ENCODE results near the gene VCPKMT.

Gene VCPKMT

GRCh38 chr14:50088731-50089130 lies 27.6 kb downstream of the VCPKMT start:
- TF ChIP-seq CTCF (conservative IDR thresholded peaks at IDR 0.05; ENCODE audit: low read length) (no peak), EZH2phosphoT487 (IDR thresholded peaks at IDR 0.05; ENCODE audit: borderline replicate concordance) (no peak)

GRCh38 chr14:50088117-50088515 lies 28.3 kb downstream of the VCPKMT start:
- Histone ChIP-seq H4K20me1 (ENCODE audit: insufficient read depth, low read length, poor library complexity, severe bottlenecking) (no peaks in the 10 kb centered on the region), H3K79me2 (ENCODE audit: insufficient read depth, low read length) (no peaks in the 10 kb centered on the region), H3K4me3 (ENCODE audit: low read length, poor library complexity, severe bottlenecking) (no peak overlapping the region), H3K9me3 (ENCODE audit: insufficient read depth, low read depth, low read length) (no peaks in the 10 kb centered on the region), H3K36me3 (ENCODE audit: insufficient read depth, low read length) (no peaks in the 10 kb centered on the region), H3K9ac (ENCODE audit: low read depth, low read length, poor library complexity, severe bottlenecking) (no peak overlapping the region), H2AFZ (ENCODE audit: low read length) (no peak overlapping the region), H3F3A (ENCODE audit: low read depth) (no peaks in the 10 kb centered on the region), H3K4me2 (ENCODE audit: low read depth, low read length, poor library complexity, severe bottlenecking) (no peak overlapping the region), H3K27me3 (ENCODE audit: insufficient read depth, low read length, poor library complexity, severe bottlenecking) (no peaks in the 10 kb centered on the region), H3K4me1 (ENCODE audit: insufficient read depth, low read length, poor library complexity, severe bottlenecking) (peaks cover 8% of the 10 kb centered on the region), H3K9me2 (replicated peaks; ENCODE audit: low read depth, low read length) (no peaks in the 10 kb centered on the region)
- TF ChIP-seq EZH2phosphoT487 (IDR thresholded peaks at IDR 0.05; ENCODE audit: borderline replicate concordance) (no peak), CTCF (conservative IDR thresholded peaks at IDR 0.05; ENCODE audit: low read length) (no peak)

More at GRCh38 chr14:50088731-50089130, 27.6 kb downstream of the VCPKMT start:
- Histone ChIP-seq H3K4me3 (ENCODE audit: low read length, poor library complexity, severe bottlenecking) (no peak overlapping the region), H3K9ac (ENCODE audit: low read depth, low read length, poor library complexity, severe bottlenecking) (no peak overlapping the region), H2AFZ (ENCODE audit: low read length) (no peak overlapping the region), H3K4me2 (ENCODE audit: low read depth, low read length, poor library complexity, severe bottlenecking) (no peak overlapping the region), H4K20me1 (ENCODE audit: insufficient read depth, low read length, poor library complexity, severe bottlenecking) (no peaks in the 10 kb centered on the region), H3K79me2 (ENCODE audit: insufficient read depth, low read length) (no peaks in the 10 kb centered on the region), H3K27me3 (ENCODE audit: insufficient read depth, low read length, poor library complexity, severe bottlenecking) (no peaks in the 10 kb centered on the region), H3F3A (ENCODE audit: low read depth) (no peaks in the 10 kb centered on the region), H3K9me2 (replicated peaks; ENCODE audit: low read depth, low read length) (no peaks in the 10 kb centered on the region), H3K36me3 (ENCODE audit: insufficient read depth, low read length) (no peaks in the 10 kb centered on the region), H3K4me1 (ENCODE audit: insufficient read depth, low read length, poor library complexity, severe bottlenecking) (peaks cover 8% of the 10 kb centered on the region), H3K9me3 (ENCODE audit: insufficient read depth, low read depth, low read length) (no peaks in the 10 kb centered on the region)

DNA sequence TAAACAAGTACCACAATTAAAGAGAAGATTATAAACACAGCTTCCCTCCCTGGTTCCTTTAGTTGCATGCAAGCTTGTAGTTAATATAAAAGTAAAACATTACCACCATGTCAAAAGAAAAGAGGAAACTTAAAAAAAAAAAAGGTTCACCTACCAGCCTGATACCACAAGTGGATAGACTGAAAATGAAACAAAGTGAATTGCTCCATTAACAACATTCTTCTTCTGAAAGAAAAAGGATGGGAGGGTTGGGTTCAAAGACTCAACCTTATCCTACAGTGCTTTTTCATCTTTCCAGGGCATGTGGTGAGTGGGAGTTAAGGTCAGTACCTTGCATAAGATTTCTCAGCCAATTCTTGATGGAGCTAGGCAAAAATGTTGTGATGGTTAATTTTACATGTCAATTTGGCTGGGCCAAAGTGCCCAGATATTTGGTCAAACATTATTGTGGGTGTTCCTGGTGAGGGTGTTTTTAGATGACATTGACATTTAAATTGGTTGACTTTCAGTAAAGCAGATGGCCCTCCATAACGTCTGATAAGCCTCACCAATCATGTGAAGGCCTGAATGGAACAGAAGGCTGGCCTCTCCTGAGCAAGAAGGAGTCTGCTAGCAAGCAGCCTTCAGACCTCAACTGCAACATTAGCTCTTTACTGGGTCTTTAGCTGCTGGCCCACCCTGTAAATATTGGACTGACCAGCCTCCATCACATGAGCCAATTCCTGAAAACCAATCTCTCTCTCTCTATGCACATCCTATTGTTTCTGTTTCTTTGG lies 28.8 kb downstream of the VCPKMT start:
- H3K9me2 ChIP-seq (replicated peaks; ENCODE audit: low read depth, low read length) = no peaks in the 10 kb centered on the region
- no peaks in the 10 kb centered on the region for H4K20me1 ChIP-seq (ENCODE audit: insufficient read depth, low read length, poor library complexity, severe bottlenecking)
- peak overlapping the region; percentile 10 for H3K4me2 ChIP-seq (ENCODE audit: low read depth, low read length, poor library complexity, severe bottlenecking)
- H3K9ac ChIP-seq (ENCODE audit: low read depth, low read length, poor library complexity, severe bottlenecking) = no peak overlapping the region
- H3F3A ChIP-seq (ENCODE audit: low read depth) = no peaks in the 10 kb centered on the region
- no peaks in the 10 kb centered on the region for H3K79me2 ChIP-seq (ENCODE audit: insufficient read depth, low read length)
- H3K4me3 ChIP-seq (ENCODE audit: low read length, poor library complexity, severe bottlenecking) = no peak overlapping the region
- TF ChIP-seq EZH2phosphoT487 (IDR thresholded peaks at IDR 0.05; ENCODE audit: borderline replicate concordance) = no peak
- no peaks in the 10 kb centered on the region for H3K27me3 ChIP-seq (ENCODE audit: insufficient read depth, low read length, poor library complexity, severe bottlenecking)
- no peaks in the 10 kb centered on the region for H3K36me3 ChIP-seq (ENCODE audit: insufficient read depth, low read length)
- peaks cover 8% of the 10 kb centered on the region for H3K4me1 ChIP-seq (ENCODE audit: insufficient read depth, low read length, poor library complexity, severe bottlenecking)
- no peaks in the 10 kb centered on the region for H3K9me3 ChIP-seq (ENCODE audit: insufficient read depth, low read depth, low read length)
- no peak overlapping the region for H2AFZ ChIP-seq (ENCODE audit: low read length)

- Histone ChIP-seq H3K4me1 (ENCODE audit: insufficient read depth, low read length, poor library complexity, severe bottlenecking) (peaks cover 8% of the 10 kb centered on the region), H3K36me3 (ENCODE audit: insufficient read depth, low read length) (no peaks in the 10 kb centered on the region), H3K9ac (ENCODE audit: low read depth, low read length, poor library complexity, severe bottlenecking) (no peak overlapping the region), H4K20me1 (ENCODE audit: insufficient read depth, low read length, poor library complexity, severe bottlenecking) (no peaks in the 10 kb centered on the region), H2AFZ (ENCODE audit: low read length) (no peak overlapping the region), H3F3A (ENCODE audit: low read depth) (no peaks in the 10 kb centered on the region), H3K4me2 (ENCODE audit: low read depth, low read length, poor library complexity, severe bottlenecking) (no peak overlapping the region), H3K79me2 (ENCODE audit: insufficient read depth, low read length) (no peaks in the 10 kb centered on the region), H3K9me2 (replicated peaks; ENCODE audit: low read depth, low read length) (no peaks in the 10 kb centered on the region), H3K4me3 (ENCODE audit: low read length, poor library complexity, severe bottlenecking) (no peak overlapping the region), H3K27me3 (ENCODE audit: insufficient read depth, low read length, poor library complexity, severe bottlenecking) (no peaks in the 10 kb centered on the region), H3K9me3 (ENCODE audit: insufficient read depth, low read depth, low read length) (no peaks in the 10 kb centered on the region)
- no peak for TF ChIP-seq EZH2phosphoT487 (IDR thresholded peaks at IDR 0.05; ENCODE audit: borderline replicate concordance)
- no peak for TF ChIP-seq CTCF (conservative IDR thresholded peaks at IDR 0.05; ENCODE audit: low read length)
Measured at GRCh38 chr14:50086321-50086711, 30.1 kb downstream of the VCPKMT start.
